GM21381 (cell line): ENCODE measurements around the gene CASP6.

Experiments used
- ATAC-seq: cut with Tn5 transposase; IDR thresholded peaks from one replicate; pipeline ENCODE4 v1.9.1; 2021; ENCODE audit warnings: mild to moderate bottlenecking, moderate library complexity; ENCODE audit not compliant: unreplicated experiment

Gene CASP6

DNA sequence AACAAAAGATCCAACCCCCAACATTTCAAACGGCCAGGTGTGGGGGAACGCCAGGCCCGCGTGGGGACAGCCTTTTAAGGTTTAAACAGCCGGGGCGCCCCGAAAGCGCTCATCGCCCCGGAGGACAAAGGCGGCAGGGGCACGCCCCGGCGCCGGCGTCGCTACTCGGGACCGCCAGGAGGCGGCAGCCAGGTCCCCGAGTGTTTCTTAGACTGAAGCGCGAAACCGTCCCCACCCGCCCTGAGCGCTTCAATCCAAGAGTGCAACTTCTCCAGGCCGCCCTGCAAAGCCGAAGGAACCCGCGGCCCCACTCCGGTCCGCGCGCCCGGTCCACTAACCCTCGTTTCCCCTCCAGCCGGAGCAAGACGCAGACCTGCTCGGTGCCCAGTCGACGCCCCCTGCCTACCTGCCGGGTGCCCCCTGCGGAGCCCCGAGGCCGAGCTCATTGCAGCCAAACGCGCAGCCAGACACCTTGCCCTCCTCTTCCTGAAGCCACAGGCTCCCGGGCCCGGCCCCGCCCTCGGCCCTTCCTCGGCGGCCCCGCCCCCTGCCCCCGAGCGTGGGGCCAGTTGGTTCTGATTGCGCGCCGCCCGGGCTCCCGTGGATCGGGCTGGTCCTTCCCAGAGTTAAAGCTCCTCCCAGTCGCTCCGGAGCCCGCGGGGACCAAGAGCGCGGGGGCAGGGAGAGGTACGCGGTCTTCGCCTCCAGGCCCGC, at the start of gene CASP6:
Gene CASP6, minus strand, starts transcription at position 496 of the 714 bp plus-strand sequence. Its CDS starts 50 bp downstream, at position 446.
- ATAC-seq = peak; percentile 78

DNA sequence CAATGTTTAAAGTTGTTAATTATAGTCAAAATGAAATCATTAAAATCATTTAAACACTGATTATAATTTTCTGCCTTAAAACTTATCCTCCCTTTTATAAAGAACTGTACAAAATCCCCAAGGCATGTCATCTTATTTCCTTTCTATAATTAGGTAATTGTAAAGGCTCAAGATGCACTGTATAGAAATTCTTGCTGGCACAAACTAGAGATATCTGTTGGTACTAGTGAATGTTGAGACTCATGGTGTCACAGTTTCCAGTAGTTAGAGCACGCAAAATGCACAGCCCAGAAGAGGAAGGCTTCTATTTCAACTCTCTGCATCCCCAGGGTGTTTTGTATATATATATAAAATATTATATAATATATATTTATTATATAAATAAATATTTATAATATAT, 49.3 kb upstream of the CASP6 start:
- no peak for ATAC-seq

DNA sequence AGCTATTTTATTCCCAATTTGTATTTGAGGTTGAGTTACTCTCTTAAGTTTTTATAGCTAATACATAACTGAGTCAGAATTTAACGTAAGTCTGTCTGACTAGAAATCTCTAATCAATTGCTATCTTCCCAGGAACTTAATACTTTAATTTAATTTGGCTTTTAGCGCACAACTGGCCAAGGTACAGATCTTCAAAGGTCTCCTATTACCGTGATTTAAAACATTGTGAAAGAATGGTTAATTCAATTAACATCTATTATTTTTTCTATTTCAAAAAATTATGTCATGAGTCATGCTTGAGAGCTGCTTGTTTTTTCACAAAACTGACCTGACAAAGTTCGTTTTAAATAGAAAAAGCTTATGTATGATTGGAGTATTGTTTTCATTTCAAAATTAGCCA, 48.6 kb upstream of the CASP6 start:
- ATAC-seq = no peak

DNA sequence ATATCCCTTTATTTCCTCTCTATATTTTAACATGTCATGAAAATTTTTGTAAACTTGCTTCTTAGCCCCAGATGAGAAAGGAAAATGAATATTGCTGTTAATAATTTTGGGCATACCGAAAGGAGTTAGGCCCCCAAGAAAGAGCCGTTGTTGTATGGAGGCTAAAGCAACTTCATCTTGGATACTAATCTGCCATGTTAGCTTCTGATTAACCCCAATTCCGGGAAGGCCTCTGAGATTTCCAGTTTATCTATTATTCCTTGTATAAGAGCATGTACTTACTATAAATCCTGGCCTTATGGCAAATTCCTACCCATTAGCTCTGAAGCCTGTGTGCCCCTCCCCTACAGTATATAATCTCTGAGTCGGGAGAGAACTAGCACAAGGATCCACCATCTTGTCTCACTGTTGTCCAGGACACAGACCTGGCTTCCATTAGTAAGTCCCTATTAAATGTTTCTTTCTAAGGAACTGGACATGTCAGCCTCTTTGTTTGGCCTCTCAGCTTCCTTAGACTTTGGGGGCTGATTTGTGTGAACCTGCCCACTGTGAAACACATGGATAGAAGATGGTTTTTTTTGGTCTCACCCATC, 47.5 kb upstream of the CASP6 start:
- no peak for ATAC-seq

GRCh38 chr4:109749388-109750082, 46.3 kb upstream of the CASP6 start:
- ATAC-seq = no peak

GRCh38 chr4:109748114-109748513, 44.9 kb upstream of the CASP6 start:
- ATAC-seq = no peak

GRCh38 chr4:109746728-109747127, 43.5 kb upstream of the CASP6 start:
- ATAC-seq = no peak

DNA sequence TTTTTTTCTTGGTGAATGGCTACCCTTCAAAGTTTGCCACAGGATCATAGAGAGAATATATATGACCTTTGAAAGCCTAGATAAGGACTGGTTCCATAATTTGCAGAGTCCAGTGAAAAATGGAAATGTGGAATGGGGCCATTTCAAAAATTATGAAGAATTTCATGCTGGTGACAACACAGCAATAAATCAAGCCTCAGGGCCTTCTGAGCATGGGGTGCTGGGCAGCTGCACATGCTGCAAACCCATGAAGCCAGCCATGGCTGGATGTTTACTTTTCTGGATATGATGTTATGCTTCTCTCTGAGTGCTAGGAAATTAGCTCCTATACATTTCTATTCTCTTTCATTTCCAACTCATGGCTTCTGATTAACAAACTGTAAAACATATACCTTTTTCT, 42.6 kb upstream of the CASP6 start:
- no peak for ATAC-seq

DNA sequence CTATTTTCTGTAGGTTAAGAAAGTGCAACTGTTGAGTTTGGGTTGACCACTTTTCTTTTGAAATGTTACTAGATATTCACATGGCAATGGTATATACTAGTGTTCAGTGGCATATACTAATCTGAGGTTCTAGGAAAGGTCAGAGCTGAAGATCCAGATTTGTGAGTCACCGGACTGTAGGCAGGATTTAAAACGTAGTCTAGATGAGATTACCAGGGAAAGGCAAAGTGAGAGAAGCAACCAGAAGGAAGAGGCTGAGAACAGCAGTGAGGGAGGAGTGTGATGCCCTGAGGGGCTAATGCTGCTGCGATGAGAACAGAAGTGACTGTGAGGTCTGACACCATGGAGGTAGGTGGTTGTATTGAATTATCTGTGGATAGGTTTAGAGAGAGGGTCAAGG, 36.3 kb upstream of the CASP6 start:
- no peak for ATAC-seq

DNA sequence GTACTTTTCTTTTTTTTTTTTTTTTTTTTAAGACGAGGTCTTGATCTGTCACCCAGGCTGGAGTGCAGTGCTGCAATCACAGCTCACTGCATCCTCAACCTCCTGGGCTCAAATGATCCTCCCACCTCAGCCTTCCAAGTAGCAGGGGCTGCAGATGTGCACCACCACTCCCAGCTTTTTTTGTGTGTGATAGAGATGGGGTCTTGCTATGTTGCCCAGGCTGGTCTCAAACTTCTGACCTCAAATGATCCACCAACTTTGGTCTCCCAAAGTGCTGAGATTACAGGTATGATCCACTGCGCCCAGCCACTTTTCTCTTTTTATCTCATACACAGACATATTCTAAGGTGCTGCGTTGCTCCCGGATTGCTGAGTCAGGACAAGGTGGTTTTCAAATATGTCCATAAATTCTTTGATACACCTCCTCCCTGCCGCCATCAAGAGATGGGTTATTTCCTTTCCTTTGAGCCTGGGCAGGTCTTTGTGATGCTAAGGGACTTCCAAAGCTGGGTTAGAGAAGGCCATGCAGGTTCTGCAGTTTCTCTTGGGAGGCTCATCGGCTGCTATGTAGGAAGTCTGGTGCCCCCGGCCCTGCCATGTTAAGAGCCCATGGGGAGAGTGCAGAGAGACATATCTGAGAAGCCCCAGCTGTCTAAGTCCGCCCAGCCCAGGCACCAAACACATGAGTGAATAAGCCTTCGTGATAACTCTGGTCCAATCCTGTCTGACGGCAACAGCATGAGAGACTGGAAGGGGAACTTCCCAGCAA, 35.0 kb upstream of the CASP6 start:
- ATAC-seq = no peak

GRCh38 chr4:109735566-109736365, 32.5 kb upstream of the CASP6 start:
- no peak for ATAC-seq

DNA sequence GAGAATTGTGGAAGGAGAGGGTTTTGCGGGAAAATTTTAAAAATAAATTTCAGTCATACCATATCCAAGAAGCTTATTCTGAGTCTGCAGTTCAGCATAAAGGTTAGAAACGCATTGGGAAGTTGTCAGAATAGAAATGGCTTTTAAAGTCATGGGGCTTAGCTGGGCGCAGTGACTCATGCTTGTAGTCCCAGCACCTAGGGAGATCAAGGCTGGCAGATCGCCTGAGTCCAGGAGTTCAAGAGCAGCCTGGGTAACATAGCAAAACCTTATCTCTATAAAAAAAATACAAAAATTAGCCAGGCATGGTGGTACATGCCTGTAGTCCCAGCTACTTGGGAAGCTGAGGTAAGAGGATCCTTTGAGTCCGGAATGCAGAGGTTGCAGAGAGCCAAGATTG, 30.5 kb upstream of the CASP6 start:
- no peak for ATAC-seq

GRCh38 chr4:109730619-109731545, 27.6 kb upstream of the CASP6 start:
- no peak for ATAC-seq

DNA sequence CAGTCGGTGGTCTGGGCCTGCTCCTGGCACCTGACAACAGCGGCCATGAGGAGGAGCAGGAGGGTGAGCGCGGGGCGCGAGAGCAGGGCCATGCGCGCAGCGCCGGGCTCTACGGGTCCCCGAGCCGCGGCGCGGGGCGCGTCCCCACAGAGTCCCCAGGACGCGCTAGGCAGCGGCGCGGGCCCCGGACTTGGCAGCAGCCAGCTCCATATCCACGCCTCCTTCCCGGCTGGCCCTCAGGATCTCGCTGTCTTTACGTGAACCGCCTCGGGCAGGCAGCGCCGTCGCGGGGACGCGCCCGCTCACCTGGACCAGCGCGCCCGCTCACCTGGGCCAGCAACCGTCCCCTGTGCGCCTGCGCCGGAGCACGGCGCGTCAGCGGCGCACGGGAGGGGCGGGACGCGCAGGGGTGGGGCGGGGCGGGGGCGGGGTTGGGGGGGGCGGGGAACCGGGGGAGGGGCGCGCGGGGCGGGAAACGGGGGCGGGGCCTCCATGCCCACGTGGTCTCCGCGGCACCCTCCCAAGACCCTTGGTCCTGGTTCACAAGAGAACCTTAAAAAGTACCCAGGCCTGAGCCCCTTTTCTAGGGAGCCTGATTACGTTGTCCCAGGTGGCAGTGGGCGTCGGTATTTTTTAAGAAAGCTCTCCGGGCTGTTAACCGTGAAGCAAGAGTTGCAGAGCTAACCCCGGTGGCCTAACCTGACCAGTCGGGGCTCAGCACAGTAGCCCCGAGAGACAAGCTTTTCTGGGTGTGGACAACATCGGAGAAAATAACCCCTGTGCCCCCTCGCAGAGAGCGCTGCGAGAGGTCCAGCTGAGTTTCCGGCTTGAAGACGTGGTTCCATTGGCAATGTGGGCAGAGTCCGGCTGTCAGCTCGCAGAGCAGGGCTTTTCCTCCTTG, 26.7 kb upstream of the CASP6 start, which contains the start of gene PLA2G12A:
Gene PLA2G12A, minus strand, starts transcription at position 353 of the 901 bp plus-strand sequence. Its CDS starts 261 bp downstream, at position 92.
- ATAC-seq = peak; percentile 87

GRCh38 chr4:109729117-109729717, 26.0 kb upstream of the CASP6 start:
- no peak for ATAC-seq

GRCh38 chr4:109728385-109728784, 25.1 kb upstream of the CASP6 start:
- ATAC-seq = no peak

- no peak for ATAC-seq
Measured at GRCh38 chr4:109723110-109723509, 19.9 kb upstream of the CASP6 start.

GRCh38 chr4:109722357-109722756, 19.1 kb upstream of the CASP6 start:
- no peak for ATAC-seq
